NCI-H1417 (cell line): ENCODE results near the gene KCNJ2.

Experiments
- DNase-seq, 3 experiments: peaks; one replicate each; lab custom pipeline; 2025; lab: John Stamatoyannopoulos, UW

The KCNJ2 gene

GRCh38 chr17:70168977-70169708 is at the start of gene KCNJ2:
Gene KCNJ2, plus strand, starts transcription at chr17:70169532. Its CDS starts 5,508 bp downstream, at chr17:70175040.
- DNase-seq = peak; percentile 87 to 91 (median 88)

- no peak for DNase-seq
These were observed 49.8 kb upstream of the KCNJ2 start for GRCh38 chr17:70119545-70119944.

GRCh38 chr17:70119983-70120382 is 49.3 kb upstream of the KCNJ2 start:
- no peak for DNase-seq

GRCh38 chr17:70120425-70120824 is 48.9 kb upstream of the KCNJ2 start:
- no peak for DNase-seq

GRCh38 chr17:70121126-70121525 is 48.2 kb upstream of the KCNJ2 start:
- no peak for DNase-seq

- DNase-seq = no peak
These were observed 46.1 kb upstream of the KCNJ2 start for GRCh38 chr17:70123193-70123592.

GRCh38 chr17:70124723-70125122 is 44.6 kb upstream of the KCNJ2 start:
- no peak for DNase-seq

GRCh38 chr17:70127221-70127873 is 42.0 kb upstream of the KCNJ2 start:
- no peak for DNase-seq

- no peak for DNase-seq
These were observed 40.5 kb upstream of the KCNJ2 start for GRCh38 chr17:70128727-70129238.

- peak in 1 of 3 experiments; percentile 42 for DNase-seq
These were observed 39.0 kb upstream of the KCNJ2 start for GRCh38 chr17:70130289-70130688.

GRCh38 chr17:70132505-70132904 is 36.8 kb upstream of the KCNJ2 start:
- no peak for DNase-seq

GRCh38 chr17:70134042-70134441 is 35.3 kb upstream of the KCNJ2 start:
- DNase-seq = no peak

GRCh38 chr17:70134777-70135176 is 34.6 kb upstream of the KCNJ2 start:
- DNase-seq = no peak

- no peak for DNase-seq
These were observed 33.2 kb upstream of the KCNJ2 start for GRCh38 chr17:70136131-70136530.

- peak in 1 of 3 experiments; percentile 5 for DNase-seq
These were observed 31.7 kb upstream of the KCNJ2 start for GRCh38 chr17:70137451-70138230.

- DNase-seq = no peak
These were observed 31.0 kb upstream of the KCNJ2 start for GRCh38 chr17:70138291-70138865.

- no peak for DNase-seq
These were observed 29.8 kb upstream of the KCNJ2 start for GRCh38 chr17:70139449-70139993.

- peak in 2 of 3 experiments; percentile 25 to 61 for DNase-seq
These were observed 25.0 kb upstream of the KCNJ2 start for GRCh38 chr17:70144260-70144846.

- no peak for DNase-seq
These were observed 16.1 kb upstream of the KCNJ2 start for GRCh38 chr17:70153210-70153609.

- DNase-seq = no peak
These were observed 12.2 kb upstream of the KCNJ2 start for GRCh38 chr17:70157151-70157550.

- no peak for DNase-seq
These were observed 11.2 kb upstream of the KCNJ2 start for GRCh38 chr17:70158180-70158579.
